GM19328 (cell line): Measurements from ENCODE around the gene EGR4.

Experiments used
- ATAC-seq: cut with Tn5 transposase; IDR thresholded peaks from one replicate; pipeline ENCODE4 v1.9.1; 2021; ENCODE audit warnings: mild to moderate bottlenecking, moderate library complexity; ENCODE audit not compliant: unreplicated experiment

The EGR4 gene

DNA sequence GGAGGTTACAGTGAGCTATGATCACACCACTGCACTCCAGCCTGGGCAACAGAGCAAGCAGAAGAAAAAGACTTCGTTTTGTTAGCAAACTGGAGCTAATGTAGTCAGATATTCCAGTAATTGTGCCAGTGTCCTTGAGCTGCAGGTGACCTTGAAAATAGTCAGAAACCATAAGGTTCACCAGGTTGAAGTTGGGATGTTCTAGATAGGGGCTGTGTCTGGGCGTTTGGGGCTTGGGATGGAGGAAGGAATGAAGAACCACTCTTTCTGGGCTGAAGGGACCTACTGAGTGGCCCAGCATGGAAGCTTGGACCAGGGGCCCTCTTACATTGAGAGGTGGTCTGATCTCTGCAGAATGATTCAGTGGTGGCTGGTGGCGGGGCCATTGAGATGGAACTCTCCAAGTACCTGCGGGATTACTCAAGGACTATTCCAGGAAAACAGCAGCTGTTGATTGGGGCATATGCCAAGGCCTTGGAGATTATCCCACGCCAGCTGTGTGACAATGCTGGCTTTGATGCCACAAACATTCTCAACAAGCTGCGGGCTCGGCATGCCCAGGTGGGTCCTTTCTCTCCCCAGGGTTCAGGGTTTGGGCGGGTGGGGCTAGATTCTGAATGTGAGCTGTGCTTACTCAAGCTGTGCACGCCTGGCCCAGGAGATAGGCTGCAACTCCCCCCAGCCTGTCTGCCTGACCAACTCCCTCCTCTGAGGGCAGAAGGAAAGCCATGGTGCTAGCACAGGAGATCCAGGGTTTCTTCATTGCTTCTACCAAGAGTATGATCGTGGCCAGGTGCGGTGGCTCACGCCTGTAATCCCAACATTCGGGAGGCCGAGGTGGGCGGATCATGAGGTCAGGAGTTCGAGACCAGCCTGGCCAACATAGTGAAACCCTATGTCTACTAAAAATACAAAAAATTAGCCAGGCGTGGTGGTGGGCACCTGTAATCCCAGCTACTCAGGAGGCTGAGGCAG lies 42.2 kb downstream of the EGR4 start:
- ATAC-seq = no peak

DNA sequence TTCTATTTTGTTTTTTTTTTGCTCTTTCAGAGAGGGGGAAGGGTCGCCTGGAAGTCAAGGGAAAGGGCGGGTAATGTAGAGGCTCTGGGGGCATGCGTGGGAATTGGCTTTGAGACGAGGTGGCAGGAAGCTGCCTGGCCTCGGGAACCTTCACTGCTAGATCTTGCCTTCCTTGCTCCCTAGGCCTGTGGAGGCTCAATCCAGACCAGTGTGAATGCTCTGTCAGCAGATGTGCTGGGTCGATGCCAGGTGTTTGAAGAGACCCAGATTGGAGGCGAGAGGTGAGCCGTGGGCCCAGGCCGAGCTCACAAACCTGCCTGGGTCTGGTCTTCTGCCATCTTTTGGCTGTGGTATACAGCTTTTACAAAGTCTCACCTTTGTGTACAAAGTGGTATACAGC lies 43.7 kb downstream of the EGR4 start:
- ATAC-seq = no peak

DNA sequence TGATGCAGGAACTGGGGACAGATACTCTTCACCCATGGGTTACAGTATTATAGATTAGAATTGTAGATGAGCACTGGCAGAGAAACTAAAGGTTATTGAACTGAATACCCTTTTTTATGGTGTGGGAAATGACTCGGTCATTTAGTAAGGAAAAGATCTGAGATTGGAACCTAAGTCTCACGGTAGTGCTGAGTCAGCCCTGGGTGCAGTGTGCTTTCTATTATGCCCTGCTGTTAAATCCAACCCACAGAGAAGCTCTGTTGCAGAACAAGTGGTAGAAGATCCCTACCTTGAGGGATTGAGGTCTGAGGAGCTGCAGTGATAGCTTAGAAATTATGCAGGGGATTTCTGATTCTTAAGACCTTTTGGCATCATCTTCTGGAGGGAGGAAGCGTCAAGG lies 46.5 kb downstream of the EGR4 start:
- no peak for ATAC-seq

DNA sequence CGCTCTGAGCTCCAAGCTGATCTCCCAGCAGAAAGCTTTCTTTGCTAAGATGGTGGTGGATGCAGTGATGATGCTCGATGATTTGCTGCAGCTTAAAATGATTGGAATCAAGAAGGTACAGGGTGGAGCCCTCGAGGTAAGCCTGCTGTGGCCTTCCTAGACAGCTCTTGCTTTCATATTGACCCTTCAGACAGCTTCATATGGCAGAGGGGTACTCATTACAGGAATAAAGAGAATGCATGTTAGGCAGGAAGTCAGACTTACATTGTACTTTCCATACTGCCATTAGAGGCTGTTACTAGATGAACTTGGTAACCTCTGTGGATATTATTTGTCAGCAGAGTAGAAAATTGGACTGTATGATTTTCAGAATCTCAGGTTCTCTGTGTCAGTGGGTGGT lies 48.8 kb downstream of the EGR4 start:
- no peak for ATAC-seq

DNA sequence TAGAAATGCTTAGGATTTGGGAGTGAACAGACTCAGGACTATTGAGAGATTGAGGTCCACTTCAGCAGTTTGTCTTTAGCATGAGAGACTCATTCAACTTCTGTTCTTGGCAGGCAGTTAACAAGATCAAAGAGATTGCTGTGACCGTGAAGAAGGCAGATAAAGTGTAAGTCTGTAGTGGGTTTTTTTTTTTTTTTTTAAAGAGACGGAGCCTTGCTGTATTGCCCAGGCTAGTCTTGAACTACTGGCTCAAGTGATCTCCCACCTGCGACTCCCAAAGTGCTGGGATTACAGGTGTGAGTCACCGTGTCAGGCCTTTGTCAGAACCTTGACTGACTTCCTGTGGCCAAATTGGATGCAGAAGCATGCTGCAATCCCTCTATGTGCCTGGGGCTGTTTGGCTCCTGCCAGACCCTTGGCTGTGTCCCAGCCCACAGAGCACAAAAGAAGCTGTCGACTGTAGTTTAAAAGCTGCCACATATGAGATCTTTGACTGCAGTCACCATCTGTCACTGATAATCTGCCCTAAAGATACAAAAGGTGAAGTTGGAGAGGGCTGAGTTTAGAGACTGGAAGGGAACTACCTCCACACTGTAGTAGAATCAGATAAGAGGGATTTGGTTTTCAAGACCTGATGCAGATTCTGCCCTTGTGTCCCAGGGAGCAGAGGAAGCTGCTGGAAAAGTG lies 49.3 kb downstream of the EGR4 start:
- no peak for ATAC-seq
